Spinal cord (tissue), 10 donors: ENCODE results near the gene NID2. TPM values are rescaled to one million over a fixed set of nuclear protein-coding genes. Genes with fewer than 3 reads are reported as not detected.

Experiments
- DNase-seq, 6 donors: peaks; one replicate each; pipeline versions ENCODE4 v3.0.0 to v3.0.0-alpha.2; 2013 to 2015; ENCODE audit warnings: low spot score in 6 of 6, low read depth in 4 of 6
- H3K27ac ChIP-seq: one replicate; pipeline ENCODE4 v1.5.1; 2013; ENCODE audit warnings: low read depth, low read length, control low read depth
- H3K27me3 ChIP-seq: one replicate; pipeline ENCODE4 v1.6.1; 2013; ENCODE audit warnings: low read length; ENCODE audit not compliant: control insufficient read depth, insufficient read depth
- H3K36me3 ChIP-seq: one replicate; pipeline ENCODE4 v1.6.1; 2013; ENCODE audit warnings: low read length; ENCODE audit not compliant: control insufficient read depth, insufficient read depth
- H3K4me1 ChIP-seq: one replicate; pipeline ENCODE4 v1.6.1; 2013; ENCODE audit warnings: low read length; ENCODE audit not compliant: control insufficient read depth, insufficient read depth
- H3K4me3 ChIP-seq: one replicate; pipeline ENCODE4 v1.5.1; 2013; ENCODE audit warnings: low read depth, low read length, control low read depth
- H3K9me3 ChIP-seq: one replicate; pipeline ENCODE4 v1.6.1; 2013; ENCODE audit warnings: low read length; ENCODE audit not compliant: control insufficient read depth, insufficient read depth
- WGBS: methylation state at CpG from one replicate; pipeline ENCODE4 v1.1.5; 2013; ENCODE audit warnings: missing lambda C conversion rate; ENCODE audit not compliant: insufficient coverage; 5-methylcytosine and 5-hydroxymethylcytosine counted together
- polyA plus RNA-seq, 2 donors: library from polyadenylated mRNA; unstranded; fragments of 120-200 nt; gene quantifications; one replicate each; pipeline ENCODE4 v1.2.1, GENCODE V29; 2013; ENCODE audit not compliant: insufficient read length in 2 of 2
- total RNA-seq, 2 donors: library from RNA; depleted of rRNA in 1 of 2; stranded (reverse); fragments of 120-200 nt in 1 of 2; fragments of >200 nt in 1 of 2; gene quantifications; one replicate each; pipeline versions ENCODE4 v1.2.3 to v1.2.4, GENCODE V29; 2013 to 2014
- donor health status: healthy.

Gene NID2
- total and polyA plus RNA-seq, 4 donors, result 36.9 to 270 (median 92.8) TPM

GRCh38 chr14:52032204-52032801, 36.6 kb downstream of the NID2 start:
- H3K4me1 ChIP-seq, result peaks cover 5% of the 10 kb centered on the region
- no peak overlapping the region for H3K4me3 ChIP-seq
- no peaks in the 10 kb centered on the region for H3K27me3 ChIP-seq
- no peak overlapping the region for H3K27ac ChIP-seq
- 83% methylated on average over 3 of the region's 7 CpGs for WGBS
- no peaks in the 10 kb centered on the region for H3K36me3 ChIP-seq
- no peak for DNase-seq
- no peaks in the 10 kb centered on the region for H3K9me3 ChIP-seq

GRCh38 chr14:52031781-52032180, 37.1 kb downstream of the NID2 start:
- H3K27me3 ChIP-seq, result no peaks in the 10 kb centered on the region
- H3K36me3 ChIP-seq, result no peaks in the 10 kb centered on the region
- no peaks in the 10 kb centered on the region for H3K9me3 ChIP-seq
- peaks cover 7% of the 10 kb centered on the region for H3K4me1 ChIP-seq
- DNase-seq, result no peak
- no peak overlapping the region for H3K4me3 ChIP-seq
- no peak overlapping the region for H3K27ac ChIP-seq
- 62% methylated on average over 3 of the region's 3 CpGs for WGBS

GRCh38 chr14:52029881-52030280, 39.0 kb downstream of the NID2 start:
- no peak for DNase-seq
- Histone ChIP-seq H3K27me3 (no peaks in the 10 kb centered on the region), H3K36me3 (no peaks in the 10 kb centered on the region), H3K27ac (no peak overlapping the region), H3K9me3 (no peaks in the 10 kb centered on the region), H3K4me3 (no peak overlapping the region), H3K4me1 (peaks cover 7% of the 10 kb centered on the region)
- no CpG with 5 or more reads among the region's 1 CpG for WGBS

GRCh38 chr14:52026901-52027300, 42.0 kb downstream of the NID2 start:
- Histone ChIP-seq H3K27me3 (no peaks in the 10 kb centered on the region), H3K27ac (no peak overlapping the region), H3K36me3 (no peaks in the 10 kb centered on the region), H3K4me3 (no peak overlapping the region), H3K4me1 (peaks cover 5% of the 10 kb centered on the region), H3K9me3 (no peaks in the 10 kb centered on the region)
- DNase-seq, result no peak
- WGBS, result 77% methylated on average over 9 of the region's 10 CpGs

GRCh38 chr14:52026017-52026660, 42.7 kb downstream of the NID2 start:
- Histone ChIP-seq H3K4me3 (no peak overlapping the region), H3K27ac (peak overlapping the region; percentile 22), H3K4me1 (peaks cover 5% of the 10 kb centered on the region), H3K27me3 (no peaks in the 10 kb centered on the region), H3K36me3 (no peaks in the 10 kb centered on the region), H3K9me3 (no peaks in the 10 kb centered on the region)
- peak in 1 of 6 donors; percentile 47 for DNase-seq
- 66% methylated on average over 3 of the region's 8 CpGs for WGBS

- Histone ChIP-seq H3K4me3 (no peak overlapping the region), H3K36me3 (no peaks in the 10 kb centered on the region), H3K4me1 (peaks cover 5% of the 10 kb centered on the region), H3K27ac (peak overlapping the region; percentile 6), H3K9me3 (no peaks in the 10 kb centered on the region), H3K27me3 (no peaks in the 10 kb centered on the region)
- DNase-seq, result no peak
Measured at GRCh38 chr14:52025310-52025709, 43.5 kb downstream of the NID2 start.

- Histone ChIP-seq H3K9me3 (no peaks in the 10 kb centered on the region), H3K4me3 (no peak overlapping the region), H3K27me3 (no peaks in the 10 kb centered on the region), H3K4me1 (peaks cover 12% of the 10 kb centered on the region), H3K36me3 (peaks cover 3% of the 10 kb centered on the region), H3K27ac (no peak overlapping the region)
- DNase-seq, result peak in 1 of 6 donors; percentile 83
- WGBS, result no CpG with 5 or more reads among the region's 1 CpG
Measured at GRCh38 chr14:52023518-52023917, 45.3 kb downstream of the NID2 start.

- Histone ChIP-seq H3K9me3 (no peaks in the 10 kb centered on the region), H3K4me3 (no peak overlapping the region), H3K27ac (no peak overlapping the region), H3K27me3 (no peaks in the 10 kb centered on the region), H3K4me1 (peaks cover 11% of the 10 kb centered on the region), H3K36me3 (peaks cover 3% of the 10 kb centered on the region)
- WGBS, result 40% methylated on average over 2 of the region's 6 CpGs
- no peak for DNase-seq
Measured at GRCh38 chr14:52021957-52022600, 46.8 kb downstream of the NID2 start.

GRCh38 chr14:52020866-52021717, 47.8 kb downstream of the NID2 start:
- Histone ChIP-seq H3K36me3 (peaks cover 3% of the 10 kb centered on the region), H3K27me3 (no peaks in the 10 kb centered on the region), H3K9me3 (no peaks in the 10 kb centered on the region), H3K4me3 (no peak overlapping the region), H3K27ac (peak overlapping the region; percentile 25), H3K4me1 (peaks cover 10% of the 10 kb centered on the region)
- DNase-seq, result no peak
- WGBS, result 0% methylated on average over 1 of the region's 7 CpGs
